Motor neuron (in vitro differentiated cells): ENCODE measurements around the gene VSTM4. TPM values are rescaled to one million over a fixed set of nuclear protein-coding genes. Genes with fewer than 3 reads are reported as not detected.
A peak's percentile ranks its signal among the peaks of the same experiment; 100 is the strongest.

Experiments
- ATAC-seq, 8 experiments: fragments of 200-7000 bp; cut with Tn5 transposase; replicated peaks in 6 of 8; 2 replicates each; pipeline ENCODE4 v1.8.0; 2021; ENCODE audit warnings: mild to moderate bottlenecking in 8 of 8, moderate library complexity in 8 of 8
- H3K27ac ChIP-seq, 2 donors: fragments of 250-450 bp; sonication (Bioruptor Pico); 2 replicates each; pipeline ENCODE4 v1.9.0; 2021; ENCODE audit warnings: antibody characterized with exemption in 2 of 2, mild to moderate bottlenecking in 2 of 2, moderate library complexity in 1 of 2
- H3K4me1 ChIP-seq, 2 donors: fragments of 250-450 bp; sonication (Bioruptor Pico); replicated peaks in 1 of 2; 2 replicates each; pipeline ENCODE4 v1.6.1; 2021; ENCODE audit warnings: antibody characterized with exemption in 2 of 2, mild to moderate bottlenecking in 2 of 2, moderate library complexity in 1 of 2
- H3K4me3 ChIP-seq, 5 donors: fragments of 250-450 bp; sonication (Bioruptor Pico); 2 replicates each; pipeline ENCODE4 v1.9.0; 2021; ENCODE audit warnings: antibody characterized with exemption in 5 of 5, mild to moderate bottlenecking in 5 of 5, moderate library complexity in 4 of 5
- WGBS, 10 experiments: fragments of 450-650 bp; shearing (Covaris generic); methylation state at CpG; one replicate each; pipeline ENCODE4 v1.0.0; 2022; 5-methylcytosine and 5-hydroxymethylcytosine counted together
- in situ Hi-C, 9 experiments: fragments of 400-800 bp; cut with MboI; loops; one replicate each; pipeline ENCODE4 v1.15.0; 2021; ENCODE audit warnings: low sequenced_read_pairs in 9 of 9, low pct_unique_long_range_greater_than_20kb in 2 of 9; ENCODE audit not compliant: unreplicated experiment in 9 of 9
- total RNA-seq, 8 experiments: library from RNA; unstranded; fragments of 300-600 nt; gene quantifications; 2 replicates each; pipeline versions ENCODE4 v1.2.3 to v1.2.4, GENCODE V29; 2022

The VSTM4 gene
- total RNA-seq, 8 experiments from 2014 or later, result 0.24 to 19.0 (median 2.0) TPM

GRCh38 chr10:49068209-49068608 is 47.1 kb downstream of the VSTM4 start:
- in situ Hi-C loops, result no loop called here
- WGBS, 10 experiments, result 60 to 100% (median 89%) methylated on average over 1 to 5 of the region's 8 CpGs; no CpG with 5 or more reads in 4 of the 10 experiments

GRCh38 chr10:49066944-49067730 is 48.2 kb downstream of the VSTM4 start:
- WGBS, 10 experiments, result 70 to 100% (median 90%) methylated on average over 1 to 5 of the region's 5 CpGs
- in situ Hi-C loops, result no loop called here
- H3K4me3 ChIP-seq, result no peak overlapping the region
- no peak overlapping the region for H3K27ac ChIP-seq
- ATAC-seq, result no peak
- H3K4me1 ChIP-seq, result no peaks in the 10 kb centered on the region

More at GRCh38 chr10:49068209-49068608, 47.1 kb downstream of the VSTM4 start:
- Histone ChIP-seq H3K4me1 (no peaks in the 10 kb centered on the region), H3K27ac (no peak overlapping the region), H3K4me3 (no peak overlapping the region)
- ATAC-seq, result no peak

- H3K4me1 ChIP-seq, result peaks cover 0 to 12% of the 10 kb centered on the region in 2 donors
- in situ Hi-C loops, result no loop called here
- no peak overlapping the region for H3K27ac ChIP-seq
- no peak overlapping the region for H3K4me3 ChIP-seq
- ATAC-seq, result no peak
These were observed 53.1 kb downstream of the VSTM4 start for GRCh38 chr10:49062229-49062628.

- H3K27ac ChIP-seq, result no peak overlapping the region
- H3K4me1 ChIP-seq, result peaks cover 3 to 18% of the 10 kb centered on the region in 2 donors
- 92 to 100% (median 100%) methylated on average over 1 of the region's 1 CpG for WGBS, 10 experiments
- in situ Hi-C loops, result no loop called here
- ATAC-seq, result no peak
- H3K4me3 ChIP-seq, result no peak overlapping the region
These were observed 53.7 kb downstream of the VSTM4 start for GRCh38 chr10:49061667-49062066.

GRCh38 chr10:49058463-49059255 is 56.7 kb downstream of the VSTM4 start:
- in situ Hi-C loops, result no loop called here
- ATAC-seq, result peak in 1 of 8 experiments; percentile 20
- 30 to 94% (median 78%) methylated on average over 2 to 5 of the region's 7 CpGs; no CpG with 5 or more reads in 3 of the 10 experiments for WGBS, 10 experiments

GRCh38 chr10:49057231-49057880 is 58.0 kb downstream of the VSTM4 start:
- WGBS, 10 experiments, result 60 to 83% methylated on average over 1 to 2 of the region's 7 CpGs; no CpG with 5 or more reads in 8 of the 10 experiments
- peak in 3 of 8 experiments; percentile 79 to 92 (median 81) for ATAC-seq
- Histone ChIP-seq H3K4me1 (peaks cover 5 to 23% of the 10 kb centered on the region in 2 donors), H3K4me3 (no peak overlapping the region), H3K27ac (no peak overlapping the region)
- in situ Hi-C loops, result no loop called here

More at GRCh38 chr10:49058463-49059255, 56.7 kb downstream of the VSTM4 start:
- Histone ChIP-seq H3K27ac (no peak overlapping the region), H3K4me1 (peaks cover 5 to 23% of the 10 kb centered on the region in 2 donors), H3K4me3 (no peak overlapping the region)

GRCh38 chr10:49056356-49056755 is 59.0 kb downstream of the VSTM4 start:
- WGBS, 10 experiments, result 67 to 100% (median 85%) methylated on average over 1 of the region's 1 CpG; no CpG with 5 or more reads in 6 of the 10 experiments

GRCh38 chr10:49055221-49055849 is 60.0 kb downstream of the VSTM4 start:
- 0 to 88% (median 60%) methylated on average over 1 to 3 of the region's 5 CpGs; no CpG with 5 or more reads in 5 of the 10 experiments for WGBS, 10 experiments
- peak in 3 of 8 experiments; percentile 34 to 60 (median 48) for ATAC-seq

More at GRCh38 chr10:49056356-49056755, 59.0 kb downstream of the VSTM4 start:
- in situ Hi-C loops, result no loop called here
- Histone ChIP-seq H3K4me3 (no peak overlapping the region), H3K27ac (no peak overlapping the region), H3K4me1 (peaks cover 5 to 25% of the 10 kb centered on the region in 2 donors)
- ATAC-seq, result peak in 5 of 8 experiments; percentile 4 to 73 (median 27)

GRCh38 chr10:49054753-49055152 is 60.6 kb downstream of the VSTM4 start:
- in situ Hi-C loops, result no loop called here

More at GRCh38 chr10:49055221-49055849, 60.0 kb downstream of the VSTM4 start:
- Histone ChIP-seq H3K4me1 (peaks cover 5 to 30% of the 10 kb centered on the region in 2 donors), H3K4me3 (no peak overlapping the region), H3K27ac (no peak overlapping the region)
- in situ Hi-C loops, result no loop called here

GRCh38 chr10:49053998-49054692 is 61.2 kb downstream of the VSTM4 start:
- Histone ChIP-seq H3K27ac (no peak overlapping the region), H3K4me1 (peaks cover 12 to 33% of the 10 kb centered on the region in 2 donors), H3K4me3 (no peak overlapping the region)
- in situ Hi-C loops, result no loop called here
- 60 to 100% (median 86%) methylated on average over 1 to 4 of the region's 5 CpGs; no CpG with 5 or more reads in 5 of the 10 experiments for WGBS, 10 experiments
- no peak for ATAC-seq

More at GRCh38 chr10:49054753-49055152, 60.6 kb downstream of the VSTM4 start:
- Histone ChIP-seq H3K27ac (no peak overlapping the region), H3K4me3 (no peak overlapping the region), H3K4me1 (peaks cover 8 to 33% of the 10 kb centered on the region in 2 donors)
- ATAC-seq, result no peak
- WGBS, 10 experiments, result 89 to 100% (median 97%) methylated on average over 1 to 4 of the region's 5 CpGs; no CpG with 5 or more reads in 4 of the 10 experiments

GRCh38 chr10:49053053-49053997 is 62.0 kb downstream of the VSTM4 start:
- 40 to 100% (median 91%) methylated on average over 2 to 6 of the region's 11 CpGs; no CpG with 5 or more reads in 2 of the 10 experiments for WGBS, 10 experiments
- no peak overlapping the region for H3K4me3 ChIP-seq
- ATAC-seq, result peak in 1 of 8 experiments; percentile 36
- H3K27ac ChIP-seq, result no peak overlapping the region
- peaks cover 12 to 31% of the 10 kb centered on the region in 2 donors for H3K4me1 ChIP-seq
- in situ Hi-C loops, result no loop called here
